Lower lobe of right lung (tissue), 2 donors: ENCODE measurements around the gene ILDR1. TPM values are rescaled to one million over a fixed set of nuclear protein-coding genes. Genes with fewer than 3 reads are reported as not detected.

Experiments used
- ATAC-seq, 2 donors: fragments of 200-7000 bp; cut with Tn5 transposase; one replicate each; pipeline ENCODE4 v1.9.1; 2020 to 2022; ENCODE audit warnings: mild to moderate bottlenecking in 2 of 2, moderate library complexity in 2 of 2
- DNase-seq: peaks from one replicate; pipeline ENCODE4 v3.0.0-alpha.2; 2020
- H3K27ac ChIP-seq: fragments of 200-600 bp; one replicate; pipeline ENCODE4 v1.8.0; 2022
- H3K27me3 ChIP-seq: fragments of 200-600 bp; one replicate; pipeline ENCODE4 v1.8.0; 2022; ENCODE audit warnings: low read depth
- H3K36me3 ChIP-seq: fragments of 200-600 bp; one replicate; pipeline ENCODE4 v1.8.0; 2022; ENCODE audit warnings: mild to moderate bottlenecking
- H3K4me1 ChIP-seq: fragments of 200-600 bp; one replicate; pipeline ENCODE4 v1.8.0; 2022
- H3K4me3 ChIP-seq: fragments of 200-600 bp; one replicate; pipeline ENCODE4 v1.8.0; 2022; ENCODE audit warnings: mild to moderate bottlenecking
- H3K9me3 ChIP-seq: fragments of 200-600 bp; one replicate; pipeline ENCODE4 v1.8.0; 2022
- intact Hi-C: fragments of 100-400 bp; cut with DNase I; formaldehyde crosslinking; loops from one replicate; pipeline ENCODE4 v1.11.0; 2022
- total RNA-seq: library from RNA; stranded (reverse); fragmentation: NEBNext Ultra II Directional; extraction: Animal tissue kit (Norgen Biotek cat#: 25700); gene quantifications from one replicate; pipeline ENCODE4 v1.2.1, GENCODE V29; 2021
- TF ChIP-seq, protein P1 (sequence below): fragments of 200-600 bp; IDR thresholded peaks from one replicate; pipeline ENCODE4 v1.8.0; 2022; ENCODE audit warnings: antibody characterized with exemption, mild to moderate bottlenecking
- donor health status: DM: no; HTN: yes; CAD: no; lungs with severe emphysema.

Gene ILDR1
- total RNA-seq, 1 donor from 2014 or later: 8.3 TPM

DNA sequence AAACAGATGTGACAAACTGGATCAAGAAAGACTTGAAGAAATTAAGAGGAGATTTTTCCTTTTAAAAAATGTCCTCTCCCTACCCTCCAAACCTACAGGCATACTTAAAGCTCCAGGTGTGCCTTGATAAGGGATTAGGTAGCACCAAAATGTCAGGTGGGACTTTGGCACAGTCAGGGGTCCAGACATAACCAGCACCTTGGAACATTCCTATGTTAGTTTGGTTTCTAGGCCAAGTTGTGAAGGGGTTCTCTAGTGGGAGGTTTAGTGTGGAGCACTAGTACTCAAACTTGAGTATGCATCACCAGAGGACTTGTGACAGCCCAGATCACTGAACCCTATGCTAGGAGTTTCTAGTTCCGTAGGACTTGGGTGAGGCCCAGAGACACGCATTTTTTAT, 13.9 kb downstream of the ILDR1 start:
- H3K36me3 ChIP-seq: no peaks in the 10 kb centered on the region
- no peak for ATAC-seq
- no peak overlapping the region for H3K4me3 ChIP-seq
- intact Hi-C loops: no loop called here
- H3K4me1 ChIP-seq: peaks cover 10% of the 10 kb centered on the region
- TF ChIP-seq, protein P1, sequence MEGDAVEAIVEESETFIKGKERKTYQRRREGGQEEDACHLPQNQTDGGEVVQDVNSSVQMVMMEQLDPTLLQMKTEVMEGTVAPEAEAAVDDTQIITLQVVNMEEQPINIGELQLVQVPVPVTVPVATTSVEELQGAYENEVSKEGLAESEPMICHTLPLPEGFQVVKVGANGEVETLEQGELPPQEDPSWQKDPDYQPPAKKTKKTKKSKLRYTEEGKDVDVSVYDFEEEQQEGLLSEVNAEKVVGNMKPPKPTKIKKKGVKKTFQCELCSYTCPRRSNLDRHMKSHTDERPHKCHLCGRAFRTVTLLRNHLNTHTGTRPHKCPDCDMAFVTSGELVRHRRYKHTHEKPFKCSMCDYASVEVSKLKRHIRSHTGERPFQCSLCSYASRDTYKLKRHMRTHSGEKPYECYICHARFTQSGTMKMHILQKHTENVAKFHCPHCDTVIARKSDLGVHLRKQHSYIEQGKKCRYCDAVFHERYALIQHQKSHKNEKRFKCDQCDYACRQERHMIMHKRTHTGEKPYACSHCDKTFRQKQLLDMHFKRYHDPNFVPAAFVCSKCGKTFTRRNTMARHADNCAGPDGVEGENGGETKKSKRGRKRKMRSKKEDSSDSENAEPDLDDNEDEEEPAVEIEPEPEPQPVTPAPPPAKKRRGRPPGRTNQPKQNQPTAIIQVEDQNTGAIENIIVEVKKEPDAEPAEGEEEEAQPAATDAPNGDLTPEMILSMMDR: no peak
- H3K27me3 ChIP-seq: no peaks in the 10 kb centered on the region
- H3K27ac ChIP-seq: no peak overlapping the region
- no peaks in the 10 kb centered on the region for H3K9me3 ChIP-seq
- no peak for DNase-seq

DNA sequence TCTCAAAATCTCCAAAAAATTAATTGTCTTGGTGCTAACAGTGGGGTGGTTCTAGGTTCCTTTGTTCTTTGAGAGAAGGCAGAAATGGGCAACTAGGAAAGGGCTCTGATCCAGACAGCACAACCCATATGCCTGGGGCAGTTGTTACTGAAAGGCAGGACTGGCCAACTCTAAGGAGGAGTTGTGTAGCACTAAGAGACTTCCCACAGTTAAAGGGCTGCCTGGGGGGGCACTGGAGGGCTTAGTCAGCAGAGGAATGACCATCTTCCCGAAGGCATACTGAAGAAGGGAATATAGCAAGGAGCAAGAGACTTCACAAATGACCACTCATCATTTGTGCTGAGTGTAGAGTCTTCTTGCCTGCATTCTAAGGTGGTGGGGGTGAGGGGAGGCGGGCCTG, 15.8 kb downstream of the ILDR1 start:
- H3K4me1 ChIP-seq: peaks cover 10% of the 10 kb centered on the region
- TF ChIP-seq, protein P1: no peak

DNA sequence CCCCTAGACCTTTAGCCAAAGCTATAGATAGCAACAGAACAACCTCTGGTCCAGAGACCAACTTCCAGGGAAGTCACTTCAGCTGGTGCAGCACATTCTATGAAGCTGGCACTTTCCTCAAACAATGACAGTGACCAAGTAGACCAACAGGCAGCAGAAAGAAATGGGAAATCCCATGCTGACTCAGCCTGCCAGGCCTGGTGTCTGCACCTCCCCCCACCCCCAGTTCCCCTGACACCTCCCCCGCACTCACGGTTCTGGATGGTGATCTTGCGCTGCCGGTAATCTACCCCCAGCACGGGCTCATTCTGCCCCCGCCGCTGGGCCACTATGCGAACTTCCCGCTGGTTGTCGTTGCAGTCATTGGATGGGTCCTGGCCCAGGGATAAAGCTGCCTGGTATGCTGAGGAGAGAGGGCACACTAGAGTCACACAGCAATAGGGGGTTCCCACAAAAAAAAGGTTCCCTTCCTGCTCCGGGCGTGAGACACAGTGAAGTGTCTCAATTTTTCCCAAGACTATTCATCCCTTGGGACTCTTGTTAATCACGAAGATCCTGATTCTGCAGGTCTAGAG, 17.0 kb downstream of the ILDR1 start:
- Histone ChIP-seq H3K27me3 (no peaks in the 10 kb centered on the region), H3K27ac (no peak overlapping the region), H3K36me3 (peaks cover 3% of the 10 kb centered on the region), H3K9me3 (no peaks in the 10 kb centered on the region), H3K4me3 (no peak overlapping the region), H3K4me1 (peaks cover 10% of the 10 kb centered on the region)
- TF ChIP-seq, protein P1: no peak
- intact Hi-C loops: no loop called here
- DNase-seq (no peak), ATAC-seq (peak in 1 of 2 donors; percentile 7)

More for the DNA sequence above, 15.8 kb downstream of the ILDR1 start:
- H3K27ac ChIP-seq: no peak overlapping the region
- H3K4me3 ChIP-seq: no peak overlapping the region
- ATAC-seq (no peak), DNase-seq (no peak)
- H3K36me3 ChIP-seq: peaks cover 3% of the 10 kb centered on the region
- no peaks in the 10 kb centered on the region for H3K27me3 ChIP-seq
- intact Hi-C loops: no loop called here
- H3K9me3 ChIP-seq: no peaks in the 10 kb centered on the region

DNA sequence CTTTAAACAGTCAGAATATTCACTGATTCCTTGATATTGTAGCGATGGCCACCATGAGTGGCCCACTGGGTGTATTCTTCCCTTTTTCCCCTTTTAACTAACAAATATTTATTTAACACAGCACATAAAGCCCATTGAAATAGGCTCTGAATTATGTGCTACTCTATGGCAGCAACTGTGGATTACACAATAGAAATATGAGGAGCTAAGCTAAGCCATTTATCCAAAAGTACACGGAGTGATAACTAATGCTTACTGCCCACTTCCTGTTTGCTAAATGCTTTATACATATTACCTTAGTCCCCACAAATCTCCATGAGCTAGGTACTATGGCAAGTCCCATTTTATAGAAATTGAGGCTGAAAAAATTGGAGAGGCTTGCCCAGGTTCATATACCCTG, 17.9 kb downstream of the ILDR1 start:
- Histone ChIP-seq H3K4me3 (no peak overlapping the region), H3K27me3 (no peaks in the 10 kb centered on the region), H3K27ac (no peak overlapping the region), H3K9me3 (no peaks in the 10 kb centered on the region), H3K36me3 (peaks cover 3% of the 10 kb centered on the region), H3K4me1 (peaks cover 10% of the 10 kb centered on the region)
- DNase-seq: no peak
- intact Hi-C loops: no loop called here
- TF ChIP-seq, protein P1: no peak
- ATAC-seq: peak in 1 of 2 donors; percentile 12

DNA sequence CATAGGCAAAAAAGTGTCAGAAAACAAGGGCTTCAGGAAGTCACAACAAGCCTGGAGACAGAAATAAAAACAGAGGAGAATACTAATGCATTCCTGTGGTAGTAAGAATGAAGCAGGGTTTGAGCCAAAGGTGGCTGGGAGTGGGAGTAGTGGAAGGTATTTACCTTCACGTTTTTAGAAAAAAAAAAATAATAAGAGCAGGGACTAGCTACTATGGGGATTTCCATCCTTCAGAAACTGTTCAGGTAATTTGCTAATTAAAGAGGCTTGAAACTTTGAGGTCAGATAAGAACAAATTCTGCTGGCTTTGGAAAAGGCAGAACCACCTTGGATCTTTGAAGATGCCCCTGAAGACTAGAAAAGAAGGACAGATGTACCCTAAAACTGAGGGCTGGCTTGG, 18.4 kb downstream of the ILDR1 start:
- Histone ChIP-seq H3K27me3 (no peaks in the 10 kb centered on the region), H3K27ac (no peak overlapping the region), H3K9me3 (no peaks in the 10 kb centered on the region), H3K36me3 (peaks cover 3% of the 10 kb centered on the region), H3K4me1 (peaks cover 10% of the 10 kb centered on the region), H3K4me3 (no peak overlapping the region)
- DNase-seq (no peak), ATAC-seq (no peak)
- intact Hi-C loops: no loop called here
- TF ChIP-seq, protein P1: no peak
